ENCODE results near the gene UBE2U. TPM values are rescaled to one million over a fixed set of nuclear protein-coding genes. Genes with fewer than 3 reads are reported as not detected.

Gene UBE2U
- total and polyA plus RNA-seq, 10 of the 15 experiments (the other 5 are each of a cell fraction or from before 2014, with no cell fraction given), result not detected

DNA sequence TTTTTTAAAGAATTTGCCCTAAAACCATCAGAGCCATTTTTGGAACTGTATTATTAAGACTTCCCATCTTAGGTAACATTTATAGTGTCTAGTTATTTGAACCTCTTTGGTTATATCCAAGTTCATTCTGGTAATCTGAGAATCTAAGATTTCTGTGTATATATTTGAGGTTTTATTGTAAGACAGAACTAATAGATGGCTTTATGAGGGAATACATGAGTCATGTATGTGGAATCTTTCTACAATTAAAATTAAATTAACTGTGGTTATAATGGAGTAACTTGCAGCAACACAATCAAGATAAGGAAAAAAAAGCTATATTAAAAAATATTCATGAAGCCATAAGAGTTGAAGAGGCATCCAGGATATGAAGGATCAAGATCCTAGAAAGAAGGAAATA is 92.1 kb downstream of the UBE2U start:
- BruUV-seq (replicated peaks), result no TSS peak
- H2AFZ ChIP-seq (ENCODE audit: control insufficient read depth, low read depth, low read length), result no peak overlapping the region
- intact Hi-C loops (cut with micrococcal nuclease; ENCODE audit: unreplicated experiment), result no loop called here
- ChIA-PET SMC1A (ENCODE audit: uncharacterized antibody, unreplicated experiment) (no interaction called here), CTCF (interaction anchor here (0.6 kb wide), 1 partner anchor 184 kb away, joined by 5 read pairs; no protein-coding TSS in a partner anchor), POLR2A (no interaction called here), RAD21 (ENCODE audit: unreplicated experiment) (no interaction called here)
- no peak for TF ChIP-seq ZNF384 (IDR thresholded peaks at IDR 0.05; ENCODE audit: borderline replicate concordance, low read depth, low read length)
- TF ChIP-seq ZNF207 (IDR thresholded peaks at IDR 0.05; ENCODE audit: borderline replicate concordance), result no peak
- no peak for TF ChIP-seq MLLT1 (IDR thresholded peaks at IDR 0.05)
- TF ChIP-seq PAX5 (IDR thresholded peaks at IDR 0.05; ENCODE audit: borderline replicate concordance, low read depth, low read length), result no peak
- TF ChIP-seq KAT2A (conservative IDR thresholded peaks at IDR 0.05; ENCODE audit: control insufficient read depth, low read depth, low read length), result no peak
- TF ChIP-seq, protein P1, sequence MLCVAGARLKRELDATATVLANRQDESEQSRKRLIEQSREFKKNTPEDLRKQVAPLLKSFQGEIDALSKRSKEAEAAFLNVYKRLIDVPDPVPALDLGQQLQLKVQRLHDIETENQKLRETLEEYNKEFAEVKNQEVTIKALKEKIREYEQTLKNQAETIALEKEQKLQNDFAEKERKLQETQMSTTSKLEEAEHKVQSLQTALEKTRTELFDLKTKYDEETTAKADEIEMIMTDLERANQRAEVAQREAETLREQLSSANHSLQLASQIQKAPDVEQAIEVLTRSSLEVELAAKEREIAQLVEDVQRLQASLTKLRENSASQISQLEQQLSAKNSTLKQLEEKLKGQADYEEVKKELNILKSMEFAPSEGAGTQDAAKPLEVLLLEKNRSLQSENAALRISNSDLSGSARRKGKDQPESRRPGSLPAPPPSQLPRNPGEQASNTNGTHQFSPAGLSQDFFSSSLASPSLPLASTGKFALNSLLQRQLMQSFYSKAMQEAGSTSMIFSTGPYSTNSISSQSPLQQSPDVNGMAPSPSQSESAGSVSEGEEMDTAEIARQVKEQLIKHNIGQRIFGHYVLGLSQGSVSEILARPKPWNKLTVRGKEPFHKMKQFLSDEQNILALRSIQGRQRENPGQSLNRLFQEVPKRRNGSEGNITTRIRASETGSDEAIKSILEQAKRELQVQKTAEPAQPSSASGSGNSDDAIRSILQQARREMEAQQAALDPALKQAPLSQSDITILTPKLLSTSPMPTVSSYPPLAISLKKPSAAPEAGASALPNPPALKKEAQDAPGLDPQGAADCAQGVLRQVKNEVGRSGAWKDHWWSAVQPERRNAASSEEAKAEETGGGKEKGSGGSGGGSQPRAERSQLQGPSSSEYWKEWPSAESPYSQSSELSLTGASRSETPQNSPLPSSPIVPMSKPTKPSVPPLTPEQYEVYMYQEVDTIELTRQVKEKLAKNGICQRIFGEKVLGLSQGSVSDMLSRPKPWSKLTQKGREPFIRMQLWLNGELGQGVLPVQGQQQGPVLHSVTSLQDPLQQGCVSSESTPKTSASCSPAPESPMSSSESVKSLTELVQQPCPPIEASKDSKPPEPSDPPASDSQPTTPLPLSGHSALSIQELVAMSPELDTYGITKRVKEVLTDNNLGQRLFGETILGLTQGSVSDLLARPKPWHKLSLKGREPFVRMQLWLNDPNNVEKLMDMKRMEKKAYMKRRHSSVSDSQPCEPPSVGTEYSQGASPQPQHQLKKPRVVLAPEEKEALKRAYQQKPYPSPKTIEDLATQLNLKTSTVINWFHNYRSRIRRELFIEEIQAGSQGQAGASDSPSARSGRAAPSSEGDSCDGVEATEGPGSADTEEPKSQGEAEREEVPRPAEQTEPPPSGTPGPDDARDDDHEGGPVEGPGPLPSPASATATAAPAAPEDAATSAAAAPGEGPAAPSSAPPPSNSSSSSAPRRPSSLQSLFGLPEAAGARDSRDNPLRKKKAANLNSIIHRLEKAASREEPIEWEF (IDR thresholded peaks at IDR 0.05; ENCODE audit: insufficient replicate concordance, low read depth, low read length), result no peak
- no peak for TF ChIP-seq POLR2A (IDR thresholded peaks at IDR 0.05; ENCODE audit: low read depth, low read length)
- no peak for TF ChIP-seq RFX5 (IDR thresholded peaks at IDR 0.05; ENCODE audit: low read depth, low read length)
- TF ChIP-seq EED (IDR thresholded peaks at IDR 0.05; ENCODE audit: low read depth), result no peak
- TF ChIP-seq MEF2A (IDR thresholded peaks at IDR 0.05; ENCODE audit: insufficient read depth, low read depth, low read length), result no peak
- TF ChIP-seq, protein P2, sequence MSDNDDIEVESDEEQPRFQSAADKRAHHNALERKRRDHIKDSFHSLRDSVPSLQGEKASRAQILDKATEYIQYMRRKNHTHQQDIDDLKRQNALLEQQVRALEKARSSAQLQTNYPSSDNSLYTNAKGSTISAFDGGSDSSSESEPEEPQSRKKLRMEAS (IDR thresholded peaks at IDR 0.05; ENCODE audit: low read depth, low read length), result no peak
- no peak for TF ChIP-seq NR2F1 (conservative IDR thresholded peaks at IDR 0.05)
- H3K27me3 ChIP-seq (replicated peaks in 1 of 2; ENCODE audit: control insufficient read depth in 2 of 2, insufficient read depth in 2 of 2, low read length in 1 of 2), result no peaks in the 10 kb centered on the region; a peak in 3 of 4 replicates
- no peaks in the 10 kb centered on the region for H3K9me3 ChIP-seq (replicated peaks; ENCODE audit: control insufficient read depth, insufficient read depth, low read length)
- no peak overlapping the region for H3K4me3 ChIP-seq
- no peaks in the 10 kb centered on the region for H3K4me1 ChIP-seq (ENCODE audit: control insufficient read depth, insufficient read depth, low read length)
- no peak for ATAC-seq
- no peak overlapping the region for H3K27ac ChIP-seq (ENCODE audit: control insufficient read depth, insufficient read depth)
- no peaks in the 10 kb centered on the region for H3K36me3 ChIP-seq (ENCODE audit: control insufficient read depth in 2 of 2, insufficient read depth in 2 of 2, low read length in 1 of 2)
- no peak for DNase-seq (ENCODE audit: low read depth, low spot score)
- in situ Hi-C loops (cut with MboI), result no loop called here
- no peak for FAIRE-seq
- no peaks in the 10 kb centered on the region for H4K20me1 ChIP-seq (ENCODE audit: control insufficient read depth, insufficient read depth)
- no peak overlapping the region for H3K9ac ChIP-seq (ENCODE audit: control insufficient read depth, insufficient read depth, low read length)
- H3K4me2 ChIP-seq (ENCODE audit: control insufficient read depth, insufficient read depth), result no peak overlapping the region
- H3K79me2 ChIP-seq (ENCODE audit: control insufficient read depth, insufficient read depth, low read length), result no peaks in the 10 kb centered on the region

Data from GM12878 (cell line).